ENCODE data around the gene SH3GL3.

Gene SH3GL3

DNA sequence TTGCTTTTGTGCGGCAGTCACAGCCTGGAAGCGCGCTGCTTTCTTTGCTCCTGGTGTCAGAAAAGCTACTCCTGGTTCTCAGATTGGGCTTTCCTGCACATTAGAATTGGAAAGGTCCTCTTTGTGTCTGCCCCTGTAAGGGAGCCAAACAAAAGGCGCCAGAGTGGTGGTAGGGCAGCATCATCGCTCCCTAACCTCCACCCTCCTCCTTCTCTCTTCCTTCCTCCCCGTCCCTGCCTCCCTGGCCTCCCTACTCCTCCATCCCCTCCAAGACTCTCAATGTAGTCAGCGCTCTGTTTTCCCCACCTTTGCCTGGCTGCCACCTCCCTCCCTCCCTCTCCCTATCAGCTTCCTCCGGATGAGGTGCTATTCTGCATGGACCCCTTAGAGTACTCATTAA lies 65.3 kb downstream of the SH3GL3 start:
- no peak for DNase-seq

DNA sequence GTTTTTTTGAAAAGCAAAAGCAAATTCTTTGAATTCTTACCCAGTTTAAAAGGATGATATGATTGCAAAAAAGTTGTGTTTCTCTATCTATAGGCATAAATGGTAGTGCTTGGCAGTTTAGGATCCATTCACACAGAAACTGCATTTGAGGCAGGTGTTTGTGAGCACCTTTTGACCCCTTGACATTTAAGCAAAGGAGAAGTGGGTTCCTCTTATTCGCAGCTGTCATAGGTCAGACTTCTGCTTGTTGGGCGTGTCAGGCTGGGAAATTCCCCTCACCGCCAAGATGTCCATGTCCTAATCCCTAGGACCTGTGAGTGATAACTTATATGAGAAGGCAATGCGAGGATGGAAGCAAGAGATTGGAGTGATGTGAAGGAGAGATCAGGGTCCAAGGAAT lies 67.4 kb downstream of the SH3GL3 start:
- DNase-seq, result no peak

GRCh38 chr15:83515164-83515563 lies 68.0 kb downstream of the SH3GL3 start:
- no peak for DNase-seq

DNA sequence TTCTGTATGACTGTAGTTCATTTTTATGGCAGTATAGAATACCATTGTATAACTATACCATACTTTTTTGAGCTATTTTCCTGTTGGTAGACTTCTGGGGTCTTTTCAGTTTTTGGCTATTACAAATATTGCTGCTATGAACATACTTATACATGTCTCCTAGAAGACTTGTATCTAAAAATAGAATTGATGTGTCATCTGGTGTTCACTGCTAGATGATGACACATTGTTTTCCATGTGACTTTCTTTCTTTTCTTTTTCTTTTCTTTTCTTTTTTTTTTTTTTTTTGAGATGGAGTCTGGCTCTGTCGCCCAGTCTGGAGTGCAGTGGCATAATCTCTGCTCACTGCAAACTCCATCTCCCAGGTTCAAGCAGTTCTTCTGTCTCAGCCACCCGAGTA lies 69.8 kb downstream of the SH3GL3 start:
- no peak for DNase-seq

GRCh38 chr15:83526319-83526718 lies 79.2 kb downstream of the SH3GL3 start:
- no peak for DNase-seq

- DNase-seq, result no peak
These were observed 86.3 kb downstream of the SH3GL3 start for GRCh38 chr15:83533410-83533962.

GRCh38 chr15:83537606-83538005 lies 90.5 kb downstream of the SH3GL3 start:
- no peak for DNase-seq

- DNase-seq, result no peak
These were observed 91.5 kb downstream of the SH3GL3 start for GRCh38 chr15:83538682-83539081.

DNA sequence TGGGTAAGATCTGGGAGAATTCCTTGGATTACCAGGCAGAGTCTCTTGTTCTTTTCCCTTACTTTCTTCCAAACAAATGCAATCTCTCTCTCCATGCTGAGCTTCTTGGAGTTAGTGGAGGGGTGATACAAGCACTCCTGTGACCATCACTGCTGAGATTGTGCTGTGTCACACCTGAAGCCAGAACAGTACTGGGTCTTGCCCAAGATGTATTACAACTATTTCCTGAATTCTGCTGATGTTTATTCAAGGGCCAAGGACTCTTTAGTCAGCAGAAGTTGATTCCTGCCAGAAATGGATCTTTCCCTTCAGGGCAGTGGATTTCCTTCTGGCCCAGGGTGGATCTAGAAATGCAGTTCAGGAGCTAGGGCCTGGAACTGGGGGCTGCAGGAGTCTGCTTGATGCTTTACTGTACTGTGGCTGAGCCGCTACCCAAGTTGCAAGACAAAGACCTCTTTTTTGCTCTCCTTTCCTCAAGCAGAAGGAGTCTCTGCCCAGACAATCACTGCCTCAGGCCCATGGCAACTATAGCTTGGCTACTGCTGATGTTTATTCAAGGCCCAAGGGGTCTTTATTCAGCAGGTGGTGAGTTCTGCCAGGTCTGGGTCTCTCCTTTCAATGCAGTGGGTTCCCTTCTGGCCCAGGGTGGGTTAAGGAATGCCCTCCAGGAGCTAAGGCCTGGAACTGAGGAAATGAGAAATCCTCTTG lies 98.8 kb downstream of the SH3GL3 start:
- DNase-seq, result no peak

GRCh38 chr15:83546512-83546888 lies 99.4 kb downstream of the SH3GL3 start:
- no peak for DNase-seq

- DNase-seq, result no peak
These were observed 100.0 kb downstream of the SH3GL3 start for GRCh38 chr15:83547168-83547567.

DNA sequence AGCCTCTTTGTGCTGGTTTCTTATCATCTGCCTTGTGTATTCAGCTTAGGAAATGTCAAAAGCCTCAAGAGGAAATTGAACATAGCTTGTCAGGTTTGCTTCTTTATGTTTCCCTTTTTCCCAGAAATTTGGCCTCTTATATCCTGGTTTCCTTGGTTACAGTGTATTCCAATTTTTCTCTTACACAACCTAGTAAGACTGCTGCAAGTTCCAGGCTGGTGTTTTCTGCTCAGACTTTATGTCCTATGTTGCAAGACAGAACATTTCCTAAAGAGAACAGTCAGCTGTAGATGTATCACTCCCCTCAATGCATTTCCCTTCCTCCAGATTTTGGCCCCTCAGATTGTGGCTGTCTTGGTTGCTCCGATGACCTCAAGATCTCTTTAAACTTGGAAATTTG lies 102.5 kb downstream of the SH3GL3 start:
- DNase-seq, result no peak

- no peak for DNase-seq
These were observed 107.4 kb downstream of the SH3GL3 start for GRCh38 chr15:83554558-83554957.

- no peak for DNase-seq
These were observed 108.2 kb downstream of the SH3GL3 start for GRCh38 chr15:83555383-83555782.

DNA sequence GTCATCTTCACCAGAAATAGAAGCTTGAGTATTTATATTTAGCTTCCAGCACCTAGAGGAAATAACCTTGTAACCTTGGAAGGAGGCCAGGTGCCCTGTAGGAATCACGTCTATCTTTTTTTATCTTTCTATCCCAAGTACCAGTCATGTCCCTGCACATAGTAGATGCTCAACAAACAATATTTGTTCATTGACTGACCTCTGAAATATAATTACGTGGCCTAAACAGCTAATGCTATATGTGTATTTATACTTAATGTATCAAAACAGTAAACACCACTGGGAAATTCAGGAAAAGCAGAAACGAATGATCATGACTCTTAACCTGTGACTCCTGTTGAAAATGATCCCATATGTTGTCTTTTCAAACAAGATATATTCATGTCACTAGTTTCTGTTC lies 108.9 kb downstream of the SH3GL3 start:
- no peak for DNase-seq

- DNase-seq, result no peak
These were observed 109.6 kb downstream of the SH3GL3 start for GRCh38 chr15:83556754-83557153.

DNA sequence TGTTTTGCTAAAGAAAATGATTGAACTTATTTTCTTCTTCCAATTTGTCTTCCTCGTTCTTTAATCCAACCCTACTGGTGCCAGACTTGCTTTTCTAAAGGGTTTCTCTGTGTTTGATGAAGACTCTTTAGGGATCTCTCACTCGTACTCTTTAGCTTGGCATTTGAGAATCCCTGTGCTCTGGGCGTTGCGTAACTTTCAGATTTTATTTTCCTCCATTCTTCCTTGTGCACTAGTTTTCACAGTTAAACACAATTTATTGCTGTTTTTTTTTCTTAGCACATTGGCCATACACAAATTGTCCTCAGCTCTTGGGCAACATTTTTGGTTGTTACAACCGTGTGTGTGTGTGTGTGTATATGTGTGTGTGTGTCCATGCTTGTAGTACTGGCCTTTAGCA lies 111.0 kb downstream of the SH3GL3 start:
- DNase-seq, result no peak

DNA sequence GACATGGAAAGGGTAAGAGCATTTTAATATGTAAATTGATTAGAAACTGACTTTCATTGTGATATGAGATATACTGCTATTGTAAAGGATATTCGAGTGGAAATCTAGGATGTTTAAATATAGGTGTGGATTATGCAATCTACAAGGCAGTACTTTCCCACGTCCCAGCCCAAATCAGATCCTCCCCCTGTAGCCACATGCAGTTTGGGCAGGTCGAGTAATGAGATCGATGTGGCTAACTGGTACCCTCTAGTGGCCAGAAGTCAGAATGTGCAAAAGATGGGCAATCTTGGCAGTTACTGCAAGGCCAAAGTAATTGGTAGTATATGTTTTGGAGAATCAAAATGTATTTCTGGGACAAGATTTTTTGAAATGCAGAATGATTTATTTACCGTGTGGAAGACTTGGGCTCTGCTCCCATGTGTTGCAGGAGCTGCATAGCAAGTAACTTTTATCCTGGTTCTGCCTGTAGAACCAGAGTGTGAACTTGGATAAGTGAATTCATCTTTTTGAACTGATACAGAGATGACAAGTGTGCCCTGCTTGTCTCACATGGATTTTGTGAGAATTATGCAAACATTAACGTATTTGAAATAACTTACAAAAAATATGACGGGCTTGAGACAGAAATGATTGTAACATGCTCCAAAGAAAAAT lies 112.3 kb downstream of the SH3GL3 start:
- peak; percentile 11 for DNase-seq

DNA sequence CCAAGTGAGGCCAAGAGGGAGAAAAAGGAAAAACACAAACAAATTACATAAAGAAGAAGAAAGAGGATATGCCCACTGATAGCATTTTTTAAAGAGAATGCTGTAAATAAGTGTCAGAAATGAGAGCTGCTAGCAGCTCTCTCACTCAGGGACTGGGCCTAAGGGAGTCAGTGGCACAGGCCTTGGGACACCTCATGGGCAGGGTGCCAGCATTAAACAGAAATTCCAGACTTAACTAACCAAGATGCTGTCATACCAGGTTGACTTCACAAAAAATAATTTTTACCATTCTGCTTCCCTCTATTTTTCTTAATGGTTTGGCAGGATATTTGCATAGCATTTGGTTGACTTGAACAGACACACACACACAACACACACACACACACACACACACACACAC lies 114.5 kb downstream of the SH3GL3 start:
- no peak for DNase-seq

GRCh38 chr15:83565138-83565537 lies 118.0 kb downstream of the SH3GL3 start:
- no peak for DNase-seq

- peak; percentile 22 for DNase-seq
These were observed 118.5 kb downstream of the SH3GL3 start for GRCh38 chr15:83565553-83566159.

GRCh38 chr15:83567318-83567717 lies 120.2 kb downstream of the SH3GL3 start:
- no peak for DNase-seq

DNA sequence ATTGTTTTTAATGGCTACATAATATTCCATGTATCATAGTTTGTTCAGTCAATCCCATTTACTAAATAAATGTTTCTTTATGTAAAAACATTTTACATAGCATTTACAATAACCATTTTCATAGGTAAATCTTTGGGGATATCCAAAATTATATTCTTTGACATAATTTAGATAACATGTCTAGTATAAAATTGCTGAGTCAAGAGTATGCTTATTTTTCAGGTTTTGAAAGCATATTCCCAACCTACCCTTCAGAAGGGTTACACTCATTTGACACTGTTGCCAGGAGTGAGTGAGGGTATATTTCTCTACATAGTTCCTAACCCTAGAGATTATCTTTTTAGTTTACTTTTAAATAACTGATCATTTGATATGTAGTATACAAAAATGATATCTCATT lies 122.2 kb downstream of the SH3GL3 start:
- DNase-seq, result no peak

- no peak for DNase-seq
These were observed 123.6 kb downstream of the SH3GL3 start for GRCh38 chr15:83570756-83571155.

All from NCI-H2029 treated with DMSO at 0.1 percent for 48 hours (cell line).